Measurements from ENCODE around the gene SHQ1. TPM values are rescaled to one million over a fixed set of nuclear protein-coding genes. Genes with fewer than 3 reads are reported as not detected.

The SHQ1 gene
- total and polyA plus RNA-seq, 2 experiments from 2014 or later = 18.3 to 28.7 TPM

DNA sequence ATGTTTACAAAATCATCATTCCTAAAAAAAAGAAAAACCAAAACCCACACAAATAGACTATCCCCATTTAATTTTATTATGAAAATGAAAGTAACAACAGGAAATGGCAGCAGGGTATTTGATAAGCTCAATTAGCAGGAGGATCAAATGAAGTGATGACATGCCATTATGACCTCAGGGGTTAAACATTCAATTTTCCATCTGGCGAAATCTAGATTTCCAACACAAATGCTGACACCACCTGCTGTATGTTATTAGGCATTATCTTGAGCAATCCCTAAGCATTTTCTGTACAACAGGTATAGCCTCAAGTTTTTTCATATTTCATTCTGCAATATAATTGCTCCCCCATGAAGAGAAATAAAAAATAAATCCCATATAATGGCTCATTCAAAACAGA, 57.1 kb downstream of the SHQ1 start:
- no peak for ATAC-seq

More for the DNA sequence above, 57.1 kb downstream of the SHQ1 start:
- TF ChIP-seq, protein P1, sequence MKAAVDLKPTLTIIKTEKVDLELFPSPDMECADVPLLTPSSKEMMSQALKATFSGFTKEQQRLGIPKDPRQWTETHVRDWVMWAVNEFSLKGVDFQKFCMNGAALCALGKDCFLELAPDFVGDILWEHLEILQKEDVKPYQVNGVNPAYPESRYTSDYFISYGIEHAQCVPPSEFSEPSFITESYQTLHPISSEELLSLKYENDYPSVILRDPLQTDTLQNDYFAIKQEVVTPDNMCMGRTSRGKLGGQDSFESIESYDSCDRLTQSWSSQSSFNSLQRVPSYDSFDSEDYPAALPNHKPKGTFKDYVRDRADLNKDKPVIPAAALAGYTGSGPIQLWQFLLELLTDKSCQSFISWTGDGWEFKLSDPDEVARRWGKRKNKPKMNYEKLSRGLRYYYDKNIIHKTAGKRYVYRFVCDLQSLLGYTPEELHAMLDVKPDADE (IDR thresholded peaks at IDR 0.05) = no peak
- TF ChIP-seq ZNF331 (CRISPR knock-in tag; IDR thresholded peaks at IDR 0.05; ENCODE audit: low read depth) (no peak), ZNF114 (CRISPR knock-in tag; IDR thresholded peaks at IDR 0.05) (no peak), STAT1 (IDR thresholded peaks at IDR 0.05; ENCODE audit: unreplicated experiment) (no peak), EZH2 (IDR thresholded peaks at IDR 0.05; ENCODE audit: low read depth, unreplicated experiment) (no peak), JUNB (IDR thresholded peaks at IDR 0.05; ENCODE audit: unreplicated experiment) (no peak), CREB1 (CRISPR knock-in tag; IDR thresholded peaks at IDR 0.05; ENCODE audit: low read depth) (no peak), EZH2phosphoT487 (IDR thresholded peaks at IDR 0.05; ENCODE audit: unreplicated experiment) (no peak), POLR2AphosphoS5 (IDR thresholded peaks at IDR 0.05; ENCODE audit: low read depth) (no peak), NANOG (IDR thresholded peaks at IDR 0.05; ENCODE audit: borderline replicate concordance) (no peak)
- TF ChIP-seq, protein P2, sequence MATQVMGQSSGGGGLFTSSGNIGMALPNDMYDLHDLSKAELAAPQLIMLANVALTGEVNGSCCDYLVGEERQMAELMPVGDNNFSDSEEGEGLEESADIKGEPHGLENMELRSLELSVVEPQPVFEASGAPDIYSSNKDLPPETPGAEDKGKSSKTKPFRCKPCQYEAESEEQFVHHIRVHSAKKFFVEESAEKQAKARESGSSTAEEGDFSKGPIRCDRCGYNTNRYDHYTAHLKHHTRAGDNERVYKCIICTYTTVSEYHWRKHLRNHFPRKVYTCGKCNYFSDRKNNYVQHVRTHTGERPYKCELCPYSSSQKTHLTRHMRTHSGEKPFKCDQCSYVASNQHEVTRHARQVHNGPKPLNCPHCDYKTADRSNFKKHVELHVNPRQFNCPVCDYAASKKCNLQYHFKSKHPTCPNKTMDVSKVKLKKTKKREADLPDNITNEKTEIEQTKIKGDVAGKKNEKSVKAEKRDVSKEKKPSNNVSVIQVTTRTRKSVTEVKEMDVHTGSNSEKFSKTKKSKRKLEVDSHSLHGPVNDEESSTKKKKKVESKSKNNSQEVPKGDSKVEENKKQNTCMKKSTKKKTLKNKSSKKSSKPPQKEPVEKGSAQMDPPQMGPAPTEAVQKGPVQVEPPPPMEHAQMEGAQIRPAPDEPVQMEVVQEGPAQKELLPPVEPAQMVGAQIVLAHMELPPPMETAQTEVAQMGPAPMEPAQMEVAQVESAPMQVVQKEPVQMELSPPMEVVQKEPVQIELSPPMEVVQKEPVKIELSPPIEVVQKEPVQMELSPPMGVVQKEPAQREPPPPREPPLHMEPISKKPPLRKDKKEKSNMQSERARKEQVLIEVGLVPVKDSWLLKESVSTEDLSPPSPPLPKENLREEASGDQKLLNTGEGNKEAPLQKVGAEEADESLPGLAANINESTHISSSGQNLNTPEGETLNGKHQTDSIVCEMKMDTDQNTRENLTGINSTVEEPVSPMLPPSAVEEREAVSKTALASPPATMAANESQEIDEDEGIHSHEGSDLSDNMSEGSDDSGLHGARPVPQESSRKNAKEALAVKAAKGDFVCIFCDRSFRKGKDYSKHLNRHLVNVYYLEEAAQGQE (IDR thresholded peaks at IDR 0.05; ENCODE audit: unreplicated experiment) = no peak
- TF ChIP-seq, protein P3, sequence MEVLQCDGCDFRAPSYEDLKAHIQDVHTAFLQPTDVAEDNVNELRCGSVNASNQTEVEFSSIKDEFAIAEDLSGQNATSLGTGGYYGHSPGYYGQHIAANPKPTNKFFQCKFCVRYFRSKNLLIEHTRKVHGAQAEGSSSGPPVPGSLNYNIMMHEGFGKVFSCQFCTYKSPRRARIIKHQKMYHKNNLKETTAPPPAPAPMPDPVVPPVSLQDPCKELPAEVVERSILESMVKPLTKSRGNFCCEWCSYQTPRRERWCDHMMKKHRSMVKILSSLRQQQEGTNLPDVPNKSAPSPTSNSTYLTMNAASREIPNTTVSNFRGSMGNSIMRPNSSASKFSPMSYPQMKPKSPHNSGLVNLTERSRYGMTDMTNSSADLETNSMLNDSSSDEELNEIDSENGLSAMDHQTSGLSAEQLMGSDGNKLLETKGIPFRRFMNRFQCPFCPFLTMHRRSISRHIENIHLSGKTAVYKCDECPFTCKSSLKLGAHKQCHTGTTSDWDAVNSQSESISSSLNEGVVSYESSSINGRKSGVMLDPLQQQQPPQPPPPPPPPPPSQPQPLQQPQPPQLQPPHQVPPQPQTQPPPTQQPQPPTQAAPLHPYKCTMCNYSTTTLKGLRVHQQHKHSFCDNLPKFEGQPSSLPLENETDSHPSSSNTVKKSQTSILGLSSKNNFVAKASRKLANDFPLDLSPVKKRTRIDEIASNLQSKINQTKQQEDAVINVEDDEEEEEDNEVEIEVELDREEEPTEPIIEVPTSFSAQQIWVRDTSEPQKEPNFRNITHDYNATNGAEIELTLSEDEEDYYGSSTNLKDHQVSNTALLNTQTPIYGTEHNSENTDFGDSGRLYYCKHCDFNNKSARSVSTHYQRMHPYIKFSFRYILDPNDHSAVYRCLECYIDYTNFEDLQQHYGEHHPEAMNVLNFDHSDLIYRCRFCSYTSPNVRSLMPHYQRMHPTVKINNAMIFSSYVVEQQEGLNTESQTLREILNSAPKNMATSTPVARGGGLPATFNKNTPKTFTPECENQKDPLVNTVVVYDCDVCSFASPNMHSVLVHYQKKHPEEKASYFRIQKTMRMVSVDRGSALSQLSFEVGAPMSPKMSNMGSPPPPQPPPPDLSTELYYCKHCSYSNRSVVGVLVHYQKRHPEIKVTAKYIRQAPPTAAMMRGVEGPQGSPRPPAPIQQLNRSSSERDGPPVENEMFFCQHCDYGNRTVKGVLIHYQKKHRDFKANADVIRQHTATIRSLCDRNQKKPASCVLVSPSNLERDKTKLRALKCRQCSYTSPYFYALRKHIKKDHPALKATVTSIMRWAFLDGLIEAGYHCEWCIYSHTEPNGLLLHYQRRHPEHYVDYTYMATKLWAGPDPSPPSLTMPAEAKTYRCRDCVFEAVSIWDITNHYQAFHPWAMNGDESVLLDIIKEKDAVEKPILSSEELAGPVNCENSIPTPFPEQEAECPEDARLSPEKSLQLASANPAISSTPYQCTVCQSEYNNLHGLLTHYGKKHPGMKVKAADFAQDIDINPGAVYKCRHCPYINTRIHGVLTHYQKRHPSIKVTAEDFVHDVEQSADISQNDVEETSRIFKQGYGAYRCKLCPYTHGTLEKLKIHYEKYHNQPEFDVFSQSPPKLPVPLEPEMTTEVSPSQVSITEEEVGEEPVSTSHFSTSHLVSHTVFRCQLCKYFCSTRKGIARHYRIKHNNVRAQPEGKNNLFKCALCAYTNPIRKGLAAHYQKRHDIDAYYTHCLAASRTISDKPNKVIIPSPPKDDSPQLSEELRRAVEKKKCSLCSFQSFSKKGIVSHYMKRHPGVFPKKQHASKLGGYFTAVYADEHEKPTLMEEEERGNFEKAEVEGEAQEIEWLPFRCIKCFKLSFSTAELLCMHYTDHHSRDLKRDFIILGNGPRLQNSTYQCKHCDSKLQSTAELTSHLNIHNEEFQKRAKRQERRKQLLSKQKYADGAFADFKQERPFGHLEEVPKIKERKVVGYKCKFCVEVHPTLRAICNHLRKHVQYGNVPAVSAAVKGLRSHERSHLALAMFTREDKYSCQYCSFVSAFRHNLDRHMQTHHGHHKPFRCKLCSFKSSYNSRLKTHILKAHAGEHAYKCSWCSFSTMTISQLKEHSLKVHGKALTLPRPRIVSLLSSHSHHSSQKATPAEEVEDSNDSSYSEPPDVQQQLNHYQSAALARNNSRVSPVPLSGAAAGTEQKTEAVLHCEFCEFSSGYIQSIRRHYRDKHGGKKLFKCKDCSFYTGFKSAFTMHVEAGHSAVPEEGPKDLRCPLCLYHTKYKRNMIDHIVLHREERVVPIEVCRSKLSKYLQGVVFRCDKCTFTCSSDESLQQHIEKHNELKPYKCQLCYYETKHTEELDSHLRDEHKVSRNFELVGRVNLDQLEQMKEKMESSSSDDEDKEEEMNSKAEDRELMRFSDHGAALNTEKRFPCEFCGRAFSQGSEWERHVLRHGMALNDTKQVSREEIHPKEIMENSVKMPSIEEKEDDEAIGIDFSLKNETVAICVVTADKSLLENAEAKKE (CRISPR knock-in tag; IDR thresholded peaks at IDR 0.05) = no peak
- TF ChIP-seq, protein P4, sequence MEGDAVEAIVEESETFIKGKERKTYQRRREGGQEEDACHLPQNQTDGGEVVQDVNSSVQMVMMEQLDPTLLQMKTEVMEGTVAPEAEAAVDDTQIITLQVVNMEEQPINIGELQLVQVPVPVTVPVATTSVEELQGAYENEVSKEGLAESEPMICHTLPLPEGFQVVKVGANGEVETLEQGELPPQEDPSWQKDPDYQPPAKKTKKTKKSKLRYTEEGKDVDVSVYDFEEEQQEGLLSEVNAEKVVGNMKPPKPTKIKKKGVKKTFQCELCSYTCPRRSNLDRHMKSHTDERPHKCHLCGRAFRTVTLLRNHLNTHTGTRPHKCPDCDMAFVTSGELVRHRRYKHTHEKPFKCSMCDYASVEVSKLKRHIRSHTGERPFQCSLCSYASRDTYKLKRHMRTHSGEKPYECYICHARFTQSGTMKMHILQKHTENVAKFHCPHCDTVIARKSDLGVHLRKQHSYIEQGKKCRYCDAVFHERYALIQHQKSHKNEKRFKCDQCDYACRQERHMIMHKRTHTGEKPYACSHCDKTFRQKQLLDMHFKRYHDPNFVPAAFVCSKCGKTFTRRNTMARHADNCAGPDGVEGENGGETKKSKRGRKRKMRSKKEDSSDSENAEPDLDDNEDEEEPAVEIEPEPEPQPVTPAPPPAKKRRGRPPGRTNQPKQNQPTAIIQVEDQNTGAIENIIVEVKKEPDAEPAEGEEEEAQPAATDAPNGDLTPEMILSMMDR (conservative IDR thresholded peaks at IDR 0.05; ENCODE audit: low read depth in 2 of 2) = no peak
- Histone ChIP-seq H3K27me3 (ENCODE audit: insufficient read depth) (no peaks in the 10 kb centered on the region), H3F3A (replicated peaks; ENCODE audit: low read depth) (no peaks in the 10 kb centered on the region), H3K9me2 (ENCODE audit: insufficient read depth) (no peaks in the 10 kb centered on the region), H3K4me1 (ENCODE audit: insufficient read depth) (peaks cover 17% of the 10 kb centered on the region), H2AFZ (no peak overlapping the region), H4K20me1 (replicated peaks; ENCODE audit: insufficient read depth) (no peaks in the 10 kb centered on the region), H3K79me2 (replicated peaks; ENCODE audit: insufficient read depth) (no peaks in the 10 kb centered on the region), H3K4me3 (no peak overlapping the region), H3K36me3 (ENCODE audit: insufficient read depth) (no peaks in the 10 kb centered on the region; the same call in 1 of the 2 replicates), H3K4me2 (peak overlapping the region; percentile 23), H3K27ac (ENCODE audit: low read depth) (peak overlapping the region; percentile 32; the same call in 1 of the 2 replicates)
- no peaks in the 10 kb centered on the region for H3K27me3 Mint-ChIP-seq (ENCODE audit: insufficient read depth, low read depth, poor library complexity)
- no peaks in the 10 kb centered on the region for H3K9me3 Mint-ChIP-seq
- 0 out of 3 replicates have a peak overlapping the region, but pooled peaks have one; percentile 27 for H3K4me3 Mint-ChIP-seq
- H3K36me3 Mint-ChIP-seq (ENCODE audit: low read depth) = peaks cover 31% of the 10 kb centered on the region; the same call in 2 of the 3 replicates
- no peak for DNase-seq (ENCODE audit: low spot score)
- H3K27ac Mint-ChIP-seq = peak overlapping the region; percentile 95
- peaks cover 13% of the 10 kb centered on the region for H3K4me1 Mint-ChIP-seq
